Stimulated activated naive B cell treated with anti-CD40 and anti-IgM and Interleukin-4, amounts not matched to agents 10 μg/mL and 1 μg/mL and 100 μg/mL, for 72 hours (primary cell): ENCODE measurements around the gene DUX4.
"Not testable (repeated sequence)": the region's sequence is repeated elsewhere in the genome, so short reads cannot be mapped to it uniquely, and the experiment has no call there.

ENCODE experiments used
- ATAC-seq, 2 donors: fragments of 150-1000 bp; cut with Tn5 transposase; replicated peaks; 2 replicates each; pipeline ENCODE4 v1.10.0; 2021; ENCODE audit warnings: moderate library complexity in 1 of 2
- DNase-seq: peaks from one replicate; pipeline ENCODE4 v3.0.0; 2021
- H3K27ac Mint-ChIP-seq: one replicate; pipeline ENCODE4 v1.8.0; 2022; ENCODE audit warnings: mild to moderate bottlenecking, mixed read lengths
- H3K27me3 Mint-ChIP-seq, 2 donors: one replicate each; pipeline ENCODE4 v1.8.0; 2022; ENCODE audit warnings: mixed read lengths in 2 of 2
- H3K36me3 Mint-ChIP-seq, 2 donors: one replicate each; pipeline ENCODE4 v1.8.0; 2022; ENCODE audit warnings: mixed read lengths in 2 of 2, mild to moderate bottlenecking in 1 of 2
- H3K4me1 Mint-ChIP-seq, 2 donors: one replicate each; pipeline ENCODE4 v1.8.0; 2022; ENCODE audit warnings: mixed read lengths in 2 of 2, mild to moderate bottlenecking in 1 of 2
- H3K4me3 Mint-ChIP-seq, 2 donors: one replicate each; pipeline ENCODE4 v1.8.0; 2022; ENCODE audit warnings: mild to moderate bottlenecking in 2 of 2, mixed read lengths in 2 of 2, moderate library complexity in 1 of 2
- H3K9me3 Mint-ChIP-seq, 2 donors: one replicate each; pipeline ENCODE4 v1.8.0; 2022; ENCODE audit warnings: mixed read lengths in 2 of 2, mild to moderate bottlenecking in 1 of 2

Gene DUX4

DNA sequence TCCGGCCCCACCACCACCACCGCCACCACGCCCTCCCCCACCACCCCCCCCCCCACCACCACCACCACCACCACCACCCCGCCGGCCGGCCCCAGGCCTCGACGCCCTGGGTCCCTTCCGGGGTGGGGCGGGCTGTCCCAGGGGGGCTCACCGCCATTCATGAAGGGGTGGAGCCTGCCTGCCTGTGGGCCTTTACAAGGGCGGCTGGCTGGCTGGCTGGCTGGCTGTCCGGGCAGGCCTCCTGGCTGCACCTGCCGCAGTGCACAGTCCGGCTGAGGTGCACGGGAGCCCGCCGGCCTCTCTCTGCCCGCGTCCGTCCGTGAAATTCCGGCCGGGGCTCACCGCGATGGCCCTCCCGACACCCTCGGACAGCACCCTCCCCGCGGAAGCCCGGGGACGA is at the start of gene DUX4:
TSS of gene DUX4 (plus strand) at position 347 of the 400 bp plus-strand sequence. CDS start at position 347, 0 bp downstream.
- peak; percentile 11 for DNase-seq
- not testable (repeated sequence) for H3K4me1 Mint-ChIP-seq, ATAC-seq, H3K27me3 Mint-ChIP-seq, H3K9me3 Mint-ChIP-seq, H3K36me3 Mint-ChIP-seq, H3K4me3 Mint-ChIP-seq, H3K27ac Mint-ChIP-seq

DNA sequence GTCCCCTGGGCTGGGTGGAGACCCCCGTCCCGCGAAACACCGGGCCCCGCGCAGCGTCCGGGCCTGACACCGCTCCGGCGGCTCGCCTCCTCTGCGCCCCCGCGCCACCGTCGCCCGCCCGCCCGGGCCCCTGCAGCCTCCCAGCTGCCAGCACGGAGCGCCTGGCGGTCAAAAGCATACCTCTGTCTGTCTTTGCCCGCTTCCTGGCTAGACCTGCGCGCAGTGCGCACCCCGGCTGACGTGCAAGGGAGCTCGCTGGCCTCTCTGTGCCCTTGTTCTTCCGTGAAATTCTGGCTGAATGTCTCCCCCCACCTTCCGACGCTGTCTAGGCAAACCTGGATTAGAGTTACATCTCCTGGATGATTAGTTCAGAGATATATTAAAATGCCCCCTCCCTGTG is 1.9 kb downstream of the DUX4 start:
- not testable (repeated sequence) for H3K9me3 Mint-ChIP-seq, H3K4me3 Mint-ChIP-seq, DNase-seq, H3K27me3 Mint-ChIP-seq, ATAC-seq, H3K27ac Mint-ChIP-seq, H3K4me1 Mint-ChIP-seq, H3K36me3 Mint-ChIP-seq

- H3K4me1 Mint-ChIP-seq, H3K36me3 Mint-ChIP-seq, H3K27ac Mint-ChIP-seq, H3K4me3 Mint-ChIP-seq, H3K9me3 Mint-ChIP-seq, H3K27me3 Mint-ChIP-seq: not testable (repeated sequence)
- ATAC-seq, result peak; percentile 23 to 40
- peak; percentile 2 for DNase-seq
Measured at GRCh38 chr4:190177727-190178605, 4.4 kb downstream of the DUX4 start.

DNA sequence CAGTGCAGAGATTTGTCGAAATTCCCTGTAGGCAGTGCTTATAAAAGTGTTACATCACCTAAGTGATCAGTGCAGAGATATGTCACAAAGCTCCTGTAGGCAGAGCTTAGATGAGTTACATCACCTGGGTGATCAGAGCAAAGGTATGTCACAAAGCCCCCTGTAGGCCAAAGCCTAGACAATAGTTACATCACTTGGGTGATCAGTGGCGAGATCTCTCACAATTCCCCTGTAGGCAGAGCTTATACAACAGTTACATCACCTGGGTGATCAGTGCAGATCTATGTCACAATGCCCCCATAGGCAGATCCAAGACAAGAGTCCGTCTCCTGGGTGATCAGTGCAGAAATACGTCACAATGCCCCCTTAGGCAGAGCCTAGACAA is 5.0 kb downstream of the DUX4 start:
- not testable (repeated sequence) for H3K27me3 Mint-ChIP-seq, H3K36me3 Mint-ChIP-seq, H3K9me3 Mint-ChIP-seq, H3K4me3 Mint-ChIP-seq, H3K4me1 Mint-ChIP-seq, H3K27ac Mint-ChIP-seq, DNase-seq
- ATAC-seq, result peak; percentile 11 to 17

DNA sequence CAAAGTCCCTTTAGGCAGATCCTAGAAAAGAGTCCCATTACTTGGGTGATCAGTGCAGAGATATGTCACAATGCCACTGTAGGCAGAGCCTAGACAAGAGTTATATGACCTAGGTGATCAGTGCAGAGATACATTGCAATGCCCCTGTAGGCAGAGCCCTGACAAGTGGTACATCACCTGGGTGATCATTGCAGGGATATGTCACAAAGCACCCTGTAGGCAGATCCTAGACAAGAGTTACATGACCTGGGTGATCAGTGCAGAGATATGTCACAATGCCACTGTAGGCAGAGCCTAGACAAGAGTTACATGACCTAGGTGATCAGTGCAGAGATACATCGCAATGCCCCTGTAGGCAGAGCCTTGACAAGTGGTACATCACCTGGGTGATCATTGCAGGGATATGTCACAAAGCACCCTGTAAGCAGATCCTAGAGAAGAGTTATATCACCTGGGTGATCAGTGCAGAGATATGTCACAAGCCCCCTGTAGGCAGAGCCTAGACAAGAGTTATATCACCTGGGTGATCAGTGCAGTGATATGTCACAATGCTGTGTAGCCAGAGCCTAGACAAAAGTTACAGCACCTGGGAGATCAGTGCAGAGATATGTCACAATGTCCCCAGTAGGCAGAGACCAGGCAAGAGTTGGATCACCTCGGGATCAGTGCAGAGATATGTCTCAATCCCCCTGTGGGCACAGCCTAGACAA is 5.6 kb downstream of the DUX4 start:
- H3K27me3 Mint-ChIP-seq, H3K9me3 Mint-ChIP-seq, H3K27ac Mint-ChIP-seq, H3K4me1 Mint-ChIP-seq, H3K4me3 Mint-ChIP-seq, DNase-seq, H3K36me3 Mint-ChIP-seq: not testable (repeated sequence)
- ATAC-seq, result peak; percentile 66 to 69

- H3K4me1 Mint-ChIP-seq, H3K36me3 Mint-ChIP-seq, DNase-seq, H3K4me3 Mint-ChIP-seq, H3K27ac Mint-ChIP-seq, H3K9me3 Mint-ChIP-seq, H3K27me3 Mint-ChIP-seq: not testable (repeated sequence)
- ATAC-seq, result peak; percentile 45
Measured at GRCh38 chr4:190179740-190180094, 6.1 kb downstream of the DUX4 start.

GRCh38 chr4:190180947-190181346 is 7.4 kb downstream of the DUX4 start:
- not testable (repeated sequence) for H3K4me1 Mint-ChIP-seq, H3K27me3 Mint-ChIP-seq, H3K9me3 Mint-ChIP-seq, H3K4me3 Mint-ChIP-seq, H3K36me3 Mint-ChIP-seq, DNase-seq, H3K27ac Mint-ChIP-seq
- peak in 1 of 2 donors; percentile 17 for ATAC-seq

DNA sequence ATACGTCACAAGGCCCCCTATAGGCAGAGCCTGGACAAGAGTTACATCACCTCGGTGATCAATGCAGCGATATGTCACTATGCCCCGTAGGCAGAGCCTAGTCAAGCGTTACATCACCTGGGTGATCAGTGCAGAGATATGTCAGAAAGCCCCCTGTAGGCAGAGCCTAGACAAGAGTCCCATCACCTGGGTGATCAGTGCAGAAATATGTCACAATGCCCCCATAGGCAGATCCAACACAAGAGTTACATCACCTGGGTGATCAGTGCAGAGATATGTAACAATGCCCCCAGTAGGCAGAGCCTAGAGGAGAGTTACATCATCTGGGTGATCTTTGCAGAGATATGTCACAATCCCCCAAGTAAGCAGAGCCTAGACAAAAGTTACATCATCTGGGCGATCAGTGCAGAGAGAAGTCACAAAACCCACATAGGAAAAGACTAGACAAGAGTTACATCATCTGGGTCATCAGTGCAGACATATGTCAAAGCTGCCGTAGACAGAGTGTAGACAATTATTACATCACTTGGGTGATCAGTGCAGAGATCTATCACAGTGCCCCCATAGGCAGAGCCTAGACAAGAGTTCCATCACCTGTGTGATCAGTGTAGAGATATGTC is 8.0 kb downstream of the DUX4 start:
- H3K9me3 Mint-ChIP-seq, H3K27ac Mint-ChIP-seq, H3K4me3 Mint-ChIP-seq, DNase-seq, H3K4me1 Mint-ChIP-seq, ATAC-seq, H3K36me3 Mint-ChIP-seq, H3K27me3 Mint-ChIP-seq: not testable (repeated sequence)

- not testable (repeated sequence) for H3K27ac Mint-ChIP-seq, H3K4me3 Mint-ChIP-seq, ATAC-seq, H3K36me3 Mint-ChIP-seq, H3K4me1 Mint-ChIP-seq, H3K27me3 Mint-ChIP-seq, H3K9me3 Mint-ChIP-seq
- peak; percentile 3 for DNase-seq
Measured at GRCh38 chr4:190203510-190203909, 29.9 kb downstream of the DUX4 start.
